ENCODE results near the gene SHTN1.

SHTN1 gene

GRCh38 chr10:116849248-116850057 is 155.5 kb downstream of the SHTN1 start, which contains the start of gene ENO4:
Gene ENO4, plus strand, starts transcription at chr10:116849499. Its CDS starts 68 bp downstream, at chr10:116849567.
- Mint-ChIP-seq H3K4me1 (peaks cover 7% of the 10 kb centered on the region), H3K36me3 (no peaks in the 10 kb centered on the region), H3K27ac (no peak within 1 kb of the TSS), H3K9me3 (no peaks in the 10 kb centered on the region), H3K4me3 (no peak within 1 kb of the TSS), H3K27me3 (peaks cover 51% of the 10 kb centered on the region)

GRCh38 chr10:116848944-116849247 is 156.1 kb downstream of the SHTN1 start:
- no peaks in the 10 kb centered on the region for H3K9me3 Mint-ChIP-seq
- peaks cover 7% of the 10 kb centered on the region for H3K4me1 Mint-ChIP-seq
- H3K27ac Mint-ChIP-seq, result no peak overlapping the region
- H3K4me3 Mint-ChIP-seq, result no peak overlapping the region
- H3K27me3 Mint-ChIP-seq, result peaks cover 51% of the 10 kb centered on the region
- no peaks in the 10 kb centered on the region for H3K36me3 Mint-ChIP-seq

DNA sequence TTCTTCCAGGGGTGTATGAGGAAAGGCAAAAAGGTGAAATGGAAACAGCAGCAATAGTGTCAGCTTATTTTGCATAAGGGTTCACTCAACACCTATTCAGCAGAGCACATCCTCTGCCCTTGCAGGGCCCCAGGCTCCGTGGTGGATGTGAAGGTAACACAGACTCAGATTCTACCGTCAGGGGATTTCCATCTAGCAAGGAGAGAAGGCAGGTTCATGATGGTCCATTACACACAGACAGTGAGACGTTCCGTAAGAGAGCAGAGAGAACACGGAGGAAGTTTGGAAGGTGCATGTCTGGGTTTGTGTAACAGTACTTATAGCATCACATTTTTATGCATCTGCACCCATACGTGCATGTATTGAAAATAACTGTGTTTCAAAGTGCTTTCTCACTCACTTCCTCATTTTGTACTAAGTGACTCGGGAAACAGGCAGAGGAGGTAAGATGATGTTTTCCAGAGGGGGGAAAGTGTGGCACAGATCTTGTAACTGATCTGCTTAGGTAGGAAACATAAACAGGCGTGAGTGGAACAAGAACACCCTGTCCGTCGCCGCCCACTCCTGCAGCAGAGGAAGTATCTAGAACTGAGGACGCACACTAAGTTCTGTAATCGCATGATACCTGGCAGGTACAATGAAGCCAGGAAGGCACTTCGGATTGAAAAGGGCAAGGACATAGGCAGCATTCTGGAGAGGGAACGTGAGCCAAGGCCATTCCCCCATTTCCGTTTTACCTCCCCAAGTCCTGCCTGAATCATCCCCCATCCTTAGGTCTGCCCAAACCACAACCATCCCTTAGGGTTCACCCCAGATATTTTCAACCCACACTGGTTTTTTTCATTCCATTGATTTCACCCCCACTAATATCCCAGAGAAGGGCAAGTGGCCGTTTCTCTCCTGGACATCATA is 156.7 kb downstream of the SHTN1 start:
- peaks cover 7% of the 10 kb centered on the region for H3K4me1 Mint-ChIP-seq
- no peaks in the 10 kb centered on the region for H3K36me3 Mint-ChIP-seq
- H3K9me3 Mint-ChIP-seq, result no peaks in the 10 kb centered on the region
- H3K27ac Mint-ChIP-seq, result no peak overlapping the region
- H3K27me3 Mint-ChIP-seq, result peaks cover 51% of the 10 kb centered on the region
- no peak overlapping the region for H3K4me3 Mint-ChIP-seq

DNA sequence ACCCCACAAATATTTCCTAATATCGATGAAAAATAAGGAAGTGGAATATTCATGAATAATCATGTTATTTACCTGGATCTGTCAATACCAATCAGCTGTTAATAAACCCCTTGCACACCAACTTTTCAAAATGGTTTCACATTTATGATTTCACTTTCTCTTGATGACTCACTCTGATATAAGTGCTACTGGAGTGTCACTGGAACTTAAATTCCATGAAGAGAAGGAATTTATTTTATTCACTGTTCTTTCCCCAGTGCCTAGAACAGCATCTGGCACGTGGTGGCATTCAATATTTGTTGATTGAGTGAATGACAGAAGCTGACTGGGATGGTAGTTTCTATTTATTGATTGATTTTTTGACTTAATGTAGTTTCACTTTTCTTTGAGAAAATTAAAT is 159.2 kb downstream of the SHTN1 start:
- Mint-ChIP-seq H3K27me3 (peaks cover 36% of the 10 kb centered on the region), H3K4me3 (no peak overlapping the region), H3K36me3 (no peaks in the 10 kb centered on the region), H3K4me1 (peaks cover 7% of the 10 kb centered on the region), H3K9me3 (no peaks in the 10 kb centered on the region), H3K27ac (no peak overlapping the region)

DNA sequence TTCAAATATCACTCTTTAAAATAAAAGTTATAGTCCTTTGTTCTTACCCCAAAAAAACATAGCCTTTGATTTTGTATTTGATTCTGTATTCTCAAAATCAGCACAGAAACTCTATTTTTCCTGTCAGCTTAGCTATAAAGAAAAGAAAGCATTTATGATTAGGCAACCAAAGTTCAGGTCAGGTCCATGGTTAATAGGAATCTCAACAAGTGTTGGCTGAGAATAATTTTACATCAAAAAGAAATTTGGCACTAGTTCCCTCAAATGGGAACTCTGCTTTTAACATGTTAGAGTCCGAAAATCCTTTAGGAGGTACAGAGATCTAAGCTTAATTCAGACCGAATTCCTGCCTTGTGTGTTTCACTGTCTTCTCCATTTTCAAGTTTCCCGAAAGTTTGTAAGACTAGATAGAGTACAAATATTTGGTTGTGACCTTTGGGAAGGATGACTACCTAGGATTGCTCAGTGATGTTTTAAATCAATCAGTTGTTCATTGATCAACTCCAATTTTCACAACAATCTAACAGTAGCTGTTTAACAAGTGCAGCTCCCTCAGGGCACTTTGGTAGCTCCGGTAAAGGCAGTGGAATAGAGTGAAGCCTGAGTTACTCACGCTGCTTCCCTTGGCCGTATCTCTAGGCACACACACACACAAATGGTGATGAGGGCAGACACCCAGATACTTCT is 164.5 kb downstream of the SHTN1 start:
- Mint-ChIP-seq H3K27me3 (peaks cover 5% of the 10 kb centered on the region), H3K27ac (no peak overlapping the region), H3K9me3 (no peaks in the 10 kb centered on the region), H3K36me3 (no peaks in the 10 kb centered on the region), H3K4me1 (no peaks in the 10 kb centered on the region), H3K4me3 (no peak overlapping the region)

GRCh38 chr10:116838143-116838725 is 166.8 kb downstream of the SHTN1 start:
- Mint-ChIP-seq H3K27ac (no peak overlapping the region), H3K9me3 (no peaks in the 10 kb centered on the region), H3K4me3 (no peak overlapping the region), H3K36me3 (no peaks in the 10 kb centered on the region), H3K4me1 (no peaks in the 10 kb centered on the region), H3K27me3 (peaks cover 4% of the 10 kb centered on the region)

DNA sequence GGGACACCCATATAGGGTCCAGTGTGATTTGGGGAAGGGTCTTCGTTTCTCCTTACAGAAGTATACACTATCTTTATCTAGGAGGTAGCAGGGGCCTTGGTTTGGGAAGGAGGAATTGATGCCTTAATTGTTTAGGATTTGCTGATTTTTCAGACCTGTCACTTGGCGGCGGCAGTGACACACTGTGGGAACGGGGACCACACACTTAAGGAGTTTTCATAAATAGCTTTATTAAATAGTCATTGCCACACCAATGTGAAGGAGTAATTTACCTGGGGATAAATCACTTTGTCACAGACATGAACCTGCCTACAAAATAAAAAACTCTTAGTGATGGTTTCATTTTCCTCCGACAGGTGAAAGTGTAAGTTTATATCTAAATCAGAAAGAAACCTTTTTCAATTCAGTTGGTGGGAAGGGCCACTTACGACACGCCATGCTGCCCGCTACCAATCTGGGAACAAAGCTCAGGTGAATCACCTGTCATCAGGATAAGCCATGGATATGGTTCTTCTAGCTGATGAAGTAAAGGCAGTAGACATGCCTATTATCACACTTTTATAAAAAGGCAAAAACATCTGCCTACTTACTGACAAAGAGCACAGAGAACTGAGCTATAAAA is 168.0 kb downstream of the SHTN1 start:
- no peaks in the 10 kb centered on the region for H3K4me1 Mint-ChIP-seq
- no peaks in the 10 kb centered on the region for H3K9me3 Mint-ChIP-seq
- H3K36me3 Mint-ChIP-seq, result no peaks in the 10 kb centered on the region
- no peak overlapping the region for H3K27ac Mint-ChIP-seq
- H3K4me3 Mint-ChIP-seq, result no peak overlapping the region
- peaks cover 4% of the 10 kb centered on the region for H3K27me3 Mint-ChIP-seq

GRCh38 chr10:116836083-116836482 is 168.9 kb downstream of the SHTN1 start:
- no peaks in the 10 kb centered on the region for H3K36me3 Mint-ChIP-seq
- peaks cover 4% of the 10 kb centered on the region for H3K27me3 Mint-ChIP-seq
- no peaks in the 10 kb centered on the region for H3K9me3 Mint-ChIP-seq
- H3K27ac Mint-ChIP-seq, result no peak overlapping the region
- H3K4me1 Mint-ChIP-seq, result no peaks in the 10 kb centered on the region
- no peak overlapping the region for H3K4me3 Mint-ChIP-seq

DNA sequence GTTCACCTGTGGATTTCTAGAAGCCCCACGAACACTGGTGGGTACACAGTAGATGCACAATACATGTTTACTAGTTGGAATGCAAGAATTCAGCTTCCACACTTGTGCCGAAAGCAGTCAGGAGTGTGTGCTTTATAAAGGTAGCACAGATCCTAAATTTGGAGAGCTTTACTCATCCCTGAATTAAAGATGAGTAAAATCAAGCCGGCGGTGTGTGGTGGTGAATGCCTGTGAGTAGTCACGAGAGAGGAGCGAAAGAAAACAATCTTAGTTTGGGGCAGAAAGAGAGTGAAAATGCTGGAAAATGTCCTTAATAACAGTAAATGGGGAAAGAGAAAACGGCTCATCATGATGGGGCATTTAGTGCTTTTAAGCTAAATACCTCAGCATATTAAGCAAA is 169.3 kb downstream of the SHTN1 start:
- Mint-ChIP-seq H3K27me3 (peaks cover 4% of the 10 kb centered on the region), H3K4me3 (no peak overlapping the region), H3K27ac (no peak overlapping the region), H3K4me1 (no peaks in the 10 kb centered on the region), H3K36me3 (no peaks in the 10 kb centered on the region), H3K9me3 (no peaks in the 10 kb centered on the region)

GRCh38 chr10:116833986-116834985 is 170.7 kb downstream of the SHTN1 start:
- H3K27ac Mint-ChIP-seq, result no peak overlapping the region
- H3K9me3 Mint-ChIP-seq, result no peaks in the 10 kb centered on the region
- peaks cover 4% of the 10 kb centered on the region for H3K27me3 Mint-ChIP-seq
- H3K4me1 Mint-ChIP-seq, result no peaks in the 10 kb centered on the region
- no peak overlapping the region for H3K4me3 Mint-ChIP-seq
- no peaks in the 10 kb centered on the region for H3K36me3 Mint-ChIP-seq

DNA sequence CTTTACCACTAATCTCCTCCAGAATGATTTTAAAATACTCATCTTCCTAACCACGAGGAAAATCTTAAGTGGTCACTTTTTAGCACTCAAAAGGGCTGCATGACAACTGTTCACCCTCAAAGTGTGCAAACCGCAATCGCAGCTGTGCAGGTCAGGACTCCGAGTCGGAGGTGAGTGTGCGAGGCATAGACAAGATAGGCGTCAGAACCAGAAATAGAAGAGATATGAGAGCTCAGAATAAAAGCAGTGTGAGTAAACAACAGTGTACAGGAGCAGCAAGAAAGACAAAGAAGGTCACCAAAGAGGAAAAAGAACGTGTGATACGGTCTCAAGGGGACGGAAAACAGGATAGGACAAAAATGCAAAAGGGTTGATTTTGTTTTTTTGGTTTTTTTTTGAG is 173.2 kb downstream of the SHTN1 start:
- Mint-ChIP-seq H3K27ac (no peak overlapping the region), H3K36me3 (no peaks in the 10 kb centered on the region), H3K27me3 (peaks cover 4% of the 10 kb centered on the region), H3K9me3 (no peaks in the 10 kb centered on the region), H3K4me1 (no peaks in the 10 kb centered on the region), H3K4me3 (no peak overlapping the region)
